ENCODE results near the gene CENPK. TPM values are rescaled to one million over a fixed set of nuclear protein-coding genes. Genes with fewer than 3 reads are reported as not detected.

The CENPK gene
- polyA plus RNA-seq, 1 donor from 2014 or later, result 5.6 TPM

DNA sequence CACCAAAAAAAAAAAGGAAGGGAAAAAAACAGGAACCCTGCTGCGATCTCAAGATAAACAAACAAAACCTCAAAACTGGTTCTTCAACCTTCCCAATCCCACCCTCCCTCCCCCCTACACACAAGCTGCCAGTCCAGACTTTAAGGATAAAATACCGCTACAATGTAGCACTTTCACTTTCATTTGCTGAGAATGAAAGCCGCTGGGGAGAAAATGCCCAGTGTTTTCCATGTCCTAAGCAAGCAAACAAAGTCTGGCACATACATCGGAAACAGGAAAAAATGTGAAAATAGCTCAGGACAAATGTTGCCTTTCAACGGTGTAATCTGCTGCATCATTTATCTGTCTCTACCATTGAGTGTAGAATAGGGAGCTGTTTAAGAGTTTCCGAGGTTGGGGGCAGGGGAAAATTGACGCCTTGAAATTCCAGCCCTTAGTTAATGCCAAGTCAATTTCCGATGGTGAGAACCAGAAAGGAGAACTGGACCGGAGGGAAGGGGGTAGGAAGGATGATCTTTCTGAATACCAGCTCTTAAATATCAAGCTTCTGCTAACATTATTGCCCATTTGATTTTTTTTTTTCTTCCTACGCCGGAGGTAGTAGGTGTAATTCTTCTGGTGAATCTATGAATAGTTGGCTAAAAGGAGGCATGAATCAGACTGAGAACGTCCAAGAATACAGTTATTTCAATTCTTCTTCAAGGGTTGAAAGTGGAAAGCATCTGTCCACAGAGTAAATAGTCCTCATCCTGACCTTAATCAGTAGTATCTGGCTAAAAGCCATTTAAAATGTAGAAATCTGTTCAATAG, 80.0 kb downstream of the CENPK start:
- Histone ChIP-seq H3K4me2 (ENCODE audit: low read length) (no peak overlapping the region), H3K4me3 (ENCODE audit: low read length) (peak overlapping the region; percentile 63), H3K27me3 (ENCODE audit: insufficient read depth, low read depth, low read length) (peaks cover 3% of the 10 kb centered on the region), H3K79me2 (replicated peaks; ENCODE audit: insufficient read depth, low read length) (peaks cover 4% of the 10 kb centered on the region), H3K36me3 (ENCODE audit: insufficient read depth, low read length) (no peaks in the 10 kb centered on the region), H3K27ac (ENCODE audit: low read length) (no peak overlapping the region), H2AFZ (ENCODE audit: low read depth, low read length) (no peak overlapping the region), H4K20me1 (ENCODE audit: insufficient read depth) (no peaks in the 10 kb centered on the region), H3K9ac (ENCODE audit: low read length) (no peak overlapping the region), H3K9me3 (ENCODE audit: low read length) (no peaks in the 10 kb centered on the region), H3K9me2 (ENCODE audit: insufficient read depth, low read length) (no peaks in the 10 kb centered on the region), H3F3A (ENCODE audit: insufficient read depth, low read length, poor library complexity, severe bottlenecking) (no peaks in the 10 kb centered on the region)
- TF ChIP-seq CTCF (IDR thresholded peaks at IDR 0.05; ENCODE audit: poor library complexity, severe bottlenecking), result no peak
- no peak for TF ChIP-seq RAD21 (conservative IDR thresholded peaks at IDR 0.05)
- TF ChIP-seq EZH2 (IDR thresholded peaks at IDR 0.05; ENCODE audit: borderline replicate concordance, insufficient read depth, low read length, poor library complexity, severe bottlenecking), result no peak
- no peak for TF ChIP-seq TAF1 (IDR thresholded peaks at IDR 0.05; ENCODE audit: low read depth)
- TF ChIP-seq SMC3 (conservative IDR thresholded peaks at IDR 0.05; ENCODE audit: poor library complexity), result no peak
- TF ChIP-seq, protein P1, sequence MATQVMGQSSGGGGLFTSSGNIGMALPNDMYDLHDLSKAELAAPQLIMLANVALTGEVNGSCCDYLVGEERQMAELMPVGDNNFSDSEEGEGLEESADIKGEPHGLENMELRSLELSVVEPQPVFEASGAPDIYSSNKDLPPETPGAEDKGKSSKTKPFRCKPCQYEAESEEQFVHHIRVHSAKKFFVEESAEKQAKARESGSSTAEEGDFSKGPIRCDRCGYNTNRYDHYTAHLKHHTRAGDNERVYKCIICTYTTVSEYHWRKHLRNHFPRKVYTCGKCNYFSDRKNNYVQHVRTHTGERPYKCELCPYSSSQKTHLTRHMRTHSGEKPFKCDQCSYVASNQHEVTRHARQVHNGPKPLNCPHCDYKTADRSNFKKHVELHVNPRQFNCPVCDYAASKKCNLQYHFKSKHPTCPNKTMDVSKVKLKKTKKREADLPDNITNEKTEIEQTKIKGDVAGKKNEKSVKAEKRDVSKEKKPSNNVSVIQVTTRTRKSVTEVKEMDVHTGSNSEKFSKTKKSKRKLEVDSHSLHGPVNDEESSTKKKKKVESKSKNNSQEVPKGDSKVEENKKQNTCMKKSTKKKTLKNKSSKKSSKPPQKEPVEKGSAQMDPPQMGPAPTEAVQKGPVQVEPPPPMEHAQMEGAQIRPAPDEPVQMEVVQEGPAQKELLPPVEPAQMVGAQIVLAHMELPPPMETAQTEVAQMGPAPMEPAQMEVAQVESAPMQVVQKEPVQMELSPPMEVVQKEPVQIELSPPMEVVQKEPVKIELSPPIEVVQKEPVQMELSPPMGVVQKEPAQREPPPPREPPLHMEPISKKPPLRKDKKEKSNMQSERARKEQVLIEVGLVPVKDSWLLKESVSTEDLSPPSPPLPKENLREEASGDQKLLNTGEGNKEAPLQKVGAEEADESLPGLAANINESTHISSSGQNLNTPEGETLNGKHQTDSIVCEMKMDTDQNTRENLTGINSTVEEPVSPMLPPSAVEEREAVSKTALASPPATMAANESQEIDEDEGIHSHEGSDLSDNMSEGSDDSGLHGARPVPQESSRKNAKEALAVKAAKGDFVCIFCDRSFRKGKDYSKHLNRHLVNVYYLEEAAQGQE (IDR thresholded peaks at IDR 0.05; ENCODE audit: borderline replicate concordance), result no peak
- TF ChIP-seq MXI1 (conservative IDR thresholded peaks at IDR 0.05; ENCODE audit: poor library complexity, severe bottlenecking), result no peak
- no peak for TF ChIP-seq POLR2AphosphoS5 (IDR thresholded peaks at IDR 0.05)
- TF ChIP-seq EP300 (conservative IDR thresholded peaks at IDR 0.05; ENCODE audit: poor library complexity, severe bottlenecking), result no peak

- peaks cover 4% of the 10 kb centered on the region for H3K79me2 ChIP-seq (replicated peaks; ENCODE audit: insufficient read depth, low read length)
- no peak overlapping the region for H3K27ac ChIP-seq (ENCODE audit: low read length)
- H3K36me3 ChIP-seq (ENCODE audit: insufficient read depth, low read length), result no peaks in the 10 kb centered on the region
- peak overlapping the region; percentile 26 for H3K4me2 ChIP-seq (ENCODE audit: low read length)
- TF ChIP-seq RAD21 (conservative IDR thresholded peaks at IDR 0.05), result no peak
- no peak for TF ChIP-seq CTCF (IDR thresholded peaks at IDR 0.05; ENCODE audit: poor library complexity, severe bottlenecking)
- TF ChIP-seq EZH2 (IDR thresholded peaks at IDR 0.05; ENCODE audit: borderline replicate concordance, insufficient read depth, low read length, poor library complexity, severe bottlenecking), result no peak
- no peak for TF ChIP-seq MXI1 (conservative IDR thresholded peaks at IDR 0.05; ENCODE audit: poor library complexity, severe bottlenecking)
- TF ChIP-seq POLR2AphosphoS5 (IDR thresholded peaks at IDR 0.05), result no peak
- no peak for TF ChIP-seq TAF1 (IDR thresholded peaks at IDR 0.05; ENCODE audit: low read depth)
- TF ChIP-seq, protein P1 (IDR thresholded peaks at IDR 0.05; ENCODE audit: borderline replicate concordance), result no peak
- no peak for TF ChIP-seq SMC3 (conservative IDR thresholded peaks at IDR 0.05; ENCODE audit: poor library complexity)
- TF ChIP-seq EP300 (conservative IDR thresholded peaks at IDR 0.05; ENCODE audit: poor library complexity, severe bottlenecking), result no peak
- no peaks in the 10 kb centered on the region for H3K9me2 ChIP-seq (ENCODE audit: insufficient read depth, low read length)
- no peak overlapping the region for H3K9ac ChIP-seq (ENCODE audit: low read length)
- H3K27me3 ChIP-seq (ENCODE audit: insufficient read depth, low read depth, low read length), result peaks cover 3% of the 10 kb centered on the region
- H2AFZ ChIP-seq (ENCODE audit: low read depth, low read length), result no peak overlapping the region
- no peaks in the 10 kb centered on the region for H4K20me1 ChIP-seq (ENCODE audit: insufficient read depth)
- H3F3A ChIP-seq (ENCODE audit: insufficient read depth, low read length, poor library complexity, severe bottlenecking), result no peaks in the 10 kb centered on the region
- H3K4me3 ChIP-seq (ENCODE audit: low read length), result peak overlapping the region; percentile 63
- no peaks in the 10 kb centered on the region for H3K9me3 ChIP-seq (ENCODE audit: low read length)
Observed at GRCh38 chr5:65482296-65482735, 80.7 kb downstream of the CENPK start.
